HTERT RPE-1 (cell line): Measurements from ENCODE around the gene TRAF1.

ENCODE experiments used
- in situ Hi-C: fragments of 300-500 bp; cut with MboI; formaldehyde crosslinking; loops from 4 replicates; pipeline ENCODE4 v1.14.3; 2020; ENCODE audit warnings: low sequenced_read_pairs

The TRAF1 gene

DNA sequence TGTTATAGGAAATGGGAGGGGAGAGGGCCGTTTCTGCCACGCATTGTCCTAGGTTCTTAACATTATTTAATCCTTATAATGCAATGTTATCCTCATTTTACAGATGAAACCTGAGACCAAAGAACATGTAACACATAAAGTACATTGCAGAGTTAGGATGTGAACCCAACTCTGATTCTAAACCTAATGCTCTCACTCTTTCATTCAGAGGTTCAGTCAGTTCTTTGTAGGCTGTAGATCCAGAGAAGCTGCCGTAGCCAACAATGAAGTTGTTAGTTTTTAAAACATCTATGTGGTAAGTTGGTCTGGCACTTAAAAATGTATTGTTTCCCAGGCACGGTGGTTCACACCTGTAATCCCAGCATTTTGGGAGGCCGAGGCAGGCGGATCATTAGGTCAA is 73.4 kb downstream of the TRAF1 start:
- in situ Hi-C loops = no loop called here
